OCI-LY7 (cell line): ENCODE measurements around the gene CHCHD1. TPM values are rescaled to one million over a fixed set of nuclear protein-coding genes. Genes with fewer than 3 reads are reported as not detected.
"Not testable (repeated sequence)": the region's sequence is repeated elsewhere in the genome, so short reads cannot be mapped to it uniquely, and the experiment has no call there.

Experiments used
- BruUV-seq: library from RNA; stranded (reverse); fragments of 400-500 nt; replicated peaks from 2 replicates; lab custom pipeline; 2021; lab: Mats Ljungman, UMichigan
- CTCF ChIA-PET: fragments of 300-600 bp; sonication (Branson Sonifier 250); formaldehyde crosslinking; loops from one replicate; lab custom pipeline; 2022; ENCODE audit warnings: antibody characterized with exemption; ENCODE audit not compliant: unreplicated experiment; lab: Charles Lee
- POLR2A ChIA-PET: fragments of 300-600 bp; sonication (Branson Sonifier 250); formaldehyde crosslinking; loops from one replicate; lab custom pipeline; 2022; ENCODE audit warnings: antibody characterized with exemption; lab: Charles Lee
- DNase-seq: peaks from one replicate; pipeline ENCODE4 v3.0.0-alpha.2; 2015; ENCODE audit warnings: low spot score
- H2AFZ ChIP-seq: fragments of 200-600 bp; sonication (generic), shearing (Covaris generic); 2 replicates; pipeline ENCODE4 v1.6.1; 2014; ENCODE audit warnings: mild to moderate bottlenecking, antibody characterized with exemption, low read length, moderate library complexity
- H3K27ac ChIP-seq: fragments of 200-600 bp; sonication (generic); 2 replicates; pipeline ENCODE4 v1.5.1; 2014; ENCODE audit warnings: mixed run types, low read depth, mild to moderate bottlenecking, moderate library complexity, low read length, inconsistent platforms; ENCODE audit not compliant: poor library complexity, severe bottlenecking
- H3K36me3 ChIP-seq: fragments of 200-600 bp; sonication (generic); 2 replicates; pipeline ENCODE4 v1.6.1; 2014; ENCODE audit warnings: mild to moderate bottlenecking, antibody characterized with exemption, low read length, moderate library complexity, mixed read lengths; ENCODE audit not compliant: insufficient read depth
- H3K4me1 ChIP-seq: fragments of 200-600 bp; sonication (generic); 2 replicates; pipeline ENCODE4 v1.5.1; 2014; ENCODE audit warnings: mild to moderate bottlenecking, low read length; ENCODE audit not compliant: insufficient read depth, poor library complexity, severe bottlenecking
- H3K4me2 ChIP-seq: fragments of 200-600 bp; sonication (generic); 2 replicates; pipeline ENCODE4 v1.6.1; 2014; ENCODE audit warnings: mild to moderate bottlenecking, low read length
- H3K4me3 ChIP-seq: fragments of 200-600 bp; sonication (generic); 2 replicates; pipeline ENCODE4 v1.5.1; 2014; ENCODE audit warnings: mild to moderate bottlenecking, low read depth, low read length; ENCODE audit not compliant: poor library complexity, severe bottlenecking
- H3K79me2 ChIP-seq: fragments of 200-600 bp; sonication (generic); 2 replicates; pipeline ENCODE4 v1.6.1; 2016; ENCODE audit warnings: low read depth, mild to moderate bottlenecking, low read length, moderate library complexity, mixed read lengths; ENCODE audit not compliant: insufficient read depth
- H3K9me2 ChIP-seq: fragments of 200-600 bp; sonication (generic); 2 replicates; pipeline ENCODE4 v1.6.1; 2016; ENCODE audit warnings: mild to moderate bottlenecking, low read length, mixed read lengths; ENCODE audit not compliant: insufficient read depth
- H3K9me3 ChIP-seq: fragments of 200-600 bp; sonication (generic); 2 replicates; pipeline ENCODE4 v1.6.1; 2014; ENCODE audit warnings: mild to moderate bottlenecking, mixed run types, low read length, mixed read lengths
- H4K20me1 ChIP-seq: fragments of 200-600 bp; sonication (generic); 2 replicates; pipeline ENCODE4 v1.6.1; 2014; ENCODE audit warnings: mild to moderate bottlenecking, antibody characterized with exemption, low read length, moderate library complexity, mixed read lengths; ENCODE audit not compliant: insufficient read depth
- CTCF ChIP-seq: fragments of 200-600 bp; sonication (generic); conservative IDR thresholded peaks from 2 replicates; pipeline ENCODE4 v1.5.1; 2014; ENCODE audit warnings: mild to moderate bottlenecking, antibody characterized with exemption, low read length, moderate library complexity, mixed read lengths
- EZH2phosphoT487 ChIP-seq: fragments of 200-600 bp; sonication (generic); IDR thresholded peaks from 2 replicates; pipeline ENCODE4 v1.6.1; 2018; ENCODE audit warnings: low read depth, borderline replicate concordance, mild to moderate bottlenecking, mixed run types, antibody characterized with exemption, low read length, moderate library complexity, mixed read lengths
- intact Hi-C: fragments of 100-400 bp; cut with micrococcal nuclease; formaldehyde crosslinking; loops from one replicate; pipeline ENCODE4 v1.10.0; 2022; ENCODE audit not compliant: unreplicated experiment
- total RNA-seq, 2 experiments: library from RNA; depleted of rRNA in 1 of 2; stranded (reverse); fragments of >200 nt in 1 of 2; shearing (Covaris generic) in 1 of 2; gene quantifications; 2 replicates each; pipeline ENCODE4 v1.2.3, GENCODE V29; 2014 to 2022

CHCHD1 gene
- total RNA-seq, 2 experiments from 2014 or later = 36.6 to 55.6 TPM

DNA sequence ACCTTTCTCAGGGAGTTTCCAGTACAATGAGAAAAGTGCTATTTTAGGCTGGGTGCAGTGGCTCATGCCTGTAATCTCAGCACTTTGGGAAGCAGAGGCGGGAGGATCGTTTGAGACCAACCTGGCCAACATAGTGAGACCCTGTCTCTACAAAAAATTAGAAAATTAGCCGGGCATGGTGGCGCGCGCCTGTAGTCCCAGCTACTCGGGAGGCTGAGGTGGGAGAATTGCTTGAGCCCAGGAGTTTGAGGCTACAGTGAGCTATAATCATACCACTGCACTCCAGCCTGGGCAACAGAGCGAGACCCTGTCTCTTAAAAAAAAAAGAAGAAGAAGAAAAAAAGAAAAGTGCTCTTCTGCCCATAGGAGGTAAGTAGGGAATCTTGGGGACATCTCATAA lies 14.2 kb downstream of the CHCHD1 start:
- H3K36me3 ChIP-seq = peaks cover 76% of the 10 kb centered on the region
- DNase-seq, CTCF ChIA-PET, H3K9me3 ChIP-seq, H4K20me1 ChIP-seq, H3K4me2 ChIP-seq, POLR2A ChIA-PET, BruUV-seq, H2AFZ ChIP-seq, H3K4me1 ChIP-seq, H3K27ac ChIP-seq, H3K9me2 ChIP-seq, H3K4me3 ChIP-seq, H3K79me2 ChIP-seq: not testable (repeated sequence)
- intact Hi-C loops = loop anchor here (2.0 kb wide), 1 partner anchor 15 kb away; the partner anchor contains the start of gene NDST2

DNA sequence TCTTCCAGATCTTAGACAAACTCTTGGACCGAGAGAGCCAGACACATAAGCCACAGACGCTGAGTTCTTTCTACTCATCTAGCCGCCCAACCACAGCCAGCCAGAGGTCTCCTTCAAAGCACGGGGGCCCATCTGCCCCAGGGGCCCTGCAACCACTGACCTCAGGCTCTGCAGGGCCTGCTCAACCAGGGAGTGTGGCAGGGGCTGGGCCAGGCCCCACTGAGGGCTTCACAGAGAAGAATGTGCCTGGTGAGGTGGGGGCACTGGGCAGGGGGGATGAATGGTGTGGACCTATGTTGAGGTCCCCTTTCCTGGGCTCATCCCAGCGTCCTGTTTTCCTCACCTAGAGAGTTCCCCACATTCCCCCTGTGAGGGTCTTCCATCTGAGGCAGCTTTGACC lies 14.9 kb downstream of the CHCHD1 start:
- H2AFZ ChIP-seq = no peak overlapping the region
- H3K9me3 ChIP-seq = no peaks in the 10 kb centered on the region
- ChIA-PET CTCF (no interaction called here), POLR2A (interaction anchor here (1.5 kb wide), 1 partner anchor 13 kb away, joined by 3 read pairs; no protein-coding TSS in a partner anchor)
- H3K27ac ChIP-seq = no peak overlapping the region
- no peaks in the 10 kb centered on the region for H3K79me2 ChIP-seq
- no peak for TF ChIP-seq CTCF
- no peak for TF ChIP-seq EZH2phosphoT487
- peaks cover 76% of the 10 kb centered on the region for H3K36me3 ChIP-seq
- H3K9me2 ChIP-seq = no peaks in the 10 kb centered on the region
- H3K4me2 ChIP-seq = no peak overlapping the region
- DNase-seq = no peak
- intact Hi-C loops = loop anchor here (2.0 kb wide), 1 partner anchor 14 kb away; the partner anchor contains the start of gene NDST2
- H4K20me1 ChIP-seq = no peaks in the 10 kb centered on the region
- no peaks in the 10 kb centered on the region for H3K4me1 ChIP-seq
- BruUV-seq = no TSS peak
- H3K4me3 ChIP-seq = no peak overlapping the region

DNA sequence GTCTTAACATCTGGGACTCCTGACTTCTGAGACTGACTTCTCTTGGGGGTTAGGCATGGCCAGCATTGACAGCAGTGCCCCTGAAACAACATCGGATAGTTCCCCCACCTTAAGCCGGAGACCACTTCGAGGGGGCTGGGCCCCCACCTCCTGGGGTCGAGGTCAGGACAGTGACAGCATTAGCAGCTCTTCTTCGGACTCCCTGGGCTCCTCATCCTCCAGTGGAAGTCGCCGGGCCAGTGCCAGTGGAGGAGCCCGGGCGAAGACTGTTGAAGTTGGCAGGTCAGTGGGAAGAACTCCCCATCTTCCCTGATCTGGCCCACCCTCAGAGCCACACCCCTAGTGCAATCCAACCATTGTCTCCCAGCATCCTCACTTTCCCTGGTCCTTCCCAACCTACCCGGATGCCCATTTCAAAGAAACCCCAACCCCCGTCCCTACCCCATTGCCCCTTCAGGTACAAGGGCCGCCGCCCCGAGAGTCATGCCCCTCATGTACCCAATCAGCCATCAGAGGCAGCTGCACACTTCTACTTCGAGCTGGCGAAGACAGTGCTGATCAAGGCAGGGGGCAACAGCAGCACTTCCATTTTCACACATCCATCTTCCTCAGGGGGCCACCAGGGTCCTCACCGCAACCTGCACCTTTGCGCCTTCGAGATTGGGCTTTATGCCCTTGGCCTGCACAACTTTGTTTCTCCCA lies 15.6 kb downstream of the CHCHD1 start:
- no peaks in the 10 kb centered on the region for H3K79me2 ChIP-seq
- H2AFZ ChIP-seq = no peak overlapping the region
- H3K36me3 ChIP-seq = peaks cover 76% of the 10 kb centered on the region
- no peaks in the 10 kb centered on the region for H3K9me3 ChIP-seq
- DNase-seq = no peak
- no TSS peak for BruUV-seq
- TF ChIP-seq CTCF (no peak), EZH2phosphoT487 (no peak)
- H3K4me3 ChIP-seq = no peak overlapping the region
- intact Hi-C loops = loop anchor here (2.0 kb wide), 1 partner anchor 13 kb away; the partner anchor contains the start of gene NDST2
- CTCF ChIA-PET = no interaction called here
- H3K27ac ChIP-seq = no peak overlapping the region
- POLR2A ChIA-PET = interaction anchor here (1.2 to 1.5 kb wide), 2 partner anchors 10 to 12 kb away, joined by 3 read pairs; no protein-coding TSS in a partner anchor
- H3K9me2 ChIP-seq = no peaks in the 10 kb centered on the region
- no peaks in the 10 kb centered on the region for H4K20me1 ChIP-seq
- H3K4me2 ChIP-seq = no peak overlapping the region
- no peaks in the 10 kb centered on the region for H3K4me1 ChIP-seq
